SW 1271 (cell line): ENCODE measurements around the gene ENTPD8.

ENCODE experiments used
- DNase-seq, 2 experiments: peaks; one replicate each; lab custom pipeline; 2025; lab: John Stamatoyannopoulos, UW

Gene ENTPD8

GRCh38 chr9:137447722-137448601, 6.8 kb upstream of the ENTPD8 start:
- DNase-seq = no peak

GRCh38 chr9:137446851-137447471, 5.8 kb upstream of the ENTPD8 start:
- DNase-seq = no peak

- DNase-seq = no peak
Observed at GRCh38 chr9:137445930-137446431, 4.8 kb upstream of the ENTPD8 start.

- DNase-seq = peak; percentile 37 to 75
Observed at GRCh38 chr9:137445275-137445807, 4.2 kb upstream of the ENTPD8 start.

- no peak for DNase-seq
Observed at GRCh38 chr9:137444106-137444790, 3.1 kb upstream of the ENTPD8 start.

GRCh38 chr9:137441935-137442321, 771 bp upstream of the ENTPD8 start:
- DNase-seq = no peak

GRCh38 chr9:137439158-137439714, 1.9 kb downstream of the ENTPD8 start:
- DNase-seq = no peak

GRCh38 chr9:137438591-137439157, 2.5 kb downstream of the ENTPD8 start:
- DNase-seq = no peak

GRCh38 chr9:137437691-137438590, 3.2 kb downstream of the ENTPD8 start:
- DNase-seq = no peak

GRCh38 chr9:137436761-137437600, 4.2 kb downstream of the ENTPD8 start:
- no peak for DNase-seq

GRCh38 chr9:137435980-137436760, 5.0 kb downstream of the ENTPD8 start:
- peak; percentile 42 to 76 for DNase-seq

- DNase-seq = no peak
Observed at GRCh38 chr9:137435381-137435891, 5.7 kb downstream of the ENTPD8 start.

GRCh38 chr9:137434498-137435380, 6.4 kb downstream of the ENTPD8 start:
- DNase-seq = no peak

GRCh38 chr9:137433916-137434431, 7.2 kb downstream of the ENTPD8 start:
- no peak for DNase-seq

- no peak for DNase-seq
Observed at GRCh38 chr9:137433349-137433915, 7.7 kb downstream of the ENTPD8 start.

- no peak for DNase-seq
Observed at GRCh38 chr9:137432687-137433348, 8.3 kb downstream of the ENTPD8 start.
